GM21619 (cell line): ENCODE measurements around the gene GMPPA.

ENCODE experiments used
- ATAC-seq: cut with Tn5 transposase; IDR thresholded peaks from one replicate; pipeline ENCODE4 v1.9.1; 2021; ENCODE audit not compliant: unreplicated experiment

Gene GMPPA

DNA sequence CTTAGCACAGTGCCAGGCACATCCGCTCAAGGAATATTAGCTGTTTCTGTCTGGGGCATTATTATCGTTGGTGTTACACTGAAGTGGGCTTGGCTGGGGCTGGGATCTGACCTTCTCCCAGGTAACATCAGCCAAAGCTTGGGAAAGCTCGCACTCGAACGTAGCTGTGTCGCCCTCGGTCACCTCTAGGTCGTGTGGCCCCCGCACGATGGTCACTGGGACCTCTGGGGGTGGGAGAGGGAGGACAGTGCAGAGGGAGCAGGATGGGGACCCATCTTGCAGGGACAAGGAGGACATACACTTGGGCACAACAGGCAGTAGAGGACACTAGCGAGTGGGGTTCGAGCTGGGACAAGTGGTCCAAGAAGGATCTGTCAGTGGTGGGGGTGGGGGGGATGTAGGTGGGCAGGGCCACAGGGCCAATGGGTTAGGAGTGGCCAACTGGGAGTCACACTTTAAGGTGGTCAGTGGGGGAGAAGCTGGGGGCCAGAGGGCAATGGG, 54.8 kb downstream of the GMPPA start:
- no peak for ATAC-seq

DNA sequence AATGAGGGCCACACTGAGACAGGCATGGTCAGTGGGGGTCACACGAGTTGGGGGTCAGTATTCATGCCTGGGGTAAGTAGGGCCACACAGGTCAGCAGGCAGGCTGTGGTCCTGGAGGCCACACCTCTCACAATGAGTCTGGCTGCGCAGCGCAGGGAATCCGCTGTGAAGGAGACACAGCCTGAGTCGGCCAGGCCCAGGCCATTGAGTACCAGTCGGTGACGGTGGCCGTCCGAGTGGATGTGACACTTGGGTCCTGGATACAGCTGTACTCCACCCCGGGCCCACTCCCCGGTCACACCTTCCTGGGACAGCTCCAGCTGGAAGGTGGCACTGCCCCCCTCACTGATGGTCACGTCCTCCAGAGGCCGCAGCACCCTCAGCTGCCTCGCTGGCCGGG, 55.7 kb downstream of the GMPPA start:
- no peak for ATAC-seq

GRCh38 chr2:219555956-219556355, 57.3 kb downstream of the GMPPA start:
- ATAC-seq, result no peak

GRCh38 chr2:219556413-219556812, 57.7 kb downstream of the GMPPA start:
- ATAC-seq, result no peak
